ENCODE results near the gene ROBO1.

DNA sequence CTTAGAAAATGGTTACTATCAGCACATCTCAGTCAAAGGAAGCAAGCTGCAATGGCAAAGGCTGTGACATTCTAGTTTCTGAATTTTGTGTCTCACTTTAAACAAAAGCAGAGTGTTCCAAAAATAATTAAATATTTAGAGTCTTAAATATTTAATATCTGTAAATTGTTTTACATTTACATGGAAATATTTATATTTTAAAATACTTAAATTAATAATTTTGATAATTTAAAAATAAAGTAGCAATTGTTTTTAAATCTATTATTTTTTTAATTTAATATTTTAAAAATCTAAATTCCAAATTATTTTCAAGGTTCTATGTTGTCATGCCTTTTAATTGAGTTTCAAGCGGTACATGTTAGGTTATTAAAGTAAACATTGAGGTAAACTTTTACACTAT, 843.1 kb downstream of the ROBO1 start:
- no peak for TF ChIP-seq TARDBP (IDR thresholded peaks at IDR 0.05)
- TF ChIP-seq, protein P1, sequence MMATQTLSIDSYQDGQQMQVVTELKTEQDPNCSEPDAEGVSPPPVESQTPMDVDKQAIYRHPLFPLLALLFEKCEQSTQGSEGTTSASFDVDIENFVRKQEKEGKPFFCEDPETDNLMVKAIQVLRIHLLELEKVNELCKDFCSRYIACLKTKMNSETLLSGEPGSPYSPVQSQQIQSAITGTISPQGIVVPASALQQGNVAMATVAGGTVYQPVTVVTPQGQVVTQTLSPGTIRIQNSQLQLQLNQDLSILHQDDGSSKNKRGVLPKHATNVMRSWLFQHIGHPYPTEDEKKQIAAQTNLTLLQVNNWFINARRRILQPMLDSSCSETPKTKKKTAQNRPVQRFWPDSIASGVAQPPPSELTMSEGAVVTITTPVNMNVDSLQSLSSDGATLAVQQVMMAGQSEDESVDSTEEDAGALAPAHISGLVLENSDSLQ (IDR thresholded peaks at IDR 0.05), result no peak
- no peak for TF ChIP-seq SP1 (IDR thresholded peaks at IDR 0.05)
- TF ChIP-seq FOXA1 (IDR thresholded peaks at IDR 0.05), result no peak
- no peak for TF ChIP-seq ZNF384 (IDR thresholded peaks at IDR 0.05)
- no peak for TF ChIP-seq SUZ12 (IDR thresholded peaks at IDR 0.05)
- TF ChIP-seq ELF4 (IDR thresholded peaks at IDR 0.05), result no peak
- no peak for TF ChIP-seq FOXM1 (IDR thresholded peaks at IDR 0.05; ENCODE audit: borderline replicate concordance)
- no peak for TF ChIP-seq FOXK2 (IDR thresholded peaks at IDR 0.05)
- TF ChIP-seq CTBP1 (IDR thresholded peaks at IDR 0.05; ENCODE audit: borderline replicate concordance), result no peak
- no peak for TF ChIP-seq LEF1 (IDR thresholded peaks at IDR 0.05; ENCODE audit: borderline replicate concordance)
- no peak for TF ChIP-seq HDGF (IDR thresholded peaks at IDR 0.05; ENCODE audit: borderline replicate concordance)
- no peak for TF ChIP-seq ARNT (IDR thresholded peaks at IDR 0.05)
